Retinal pigment epithelial cell (primary cell): ENCODE measurements around the gene PFN3.

Experiments used
- DNase-seq: peaks from one replicate; pipeline ENCODE4 v3.0.0-alpha.2; 2010; ENCODE audit warnings: low read depth
- H3K4me3 ChIP-seq: 2 replicates; pipeline ENCODE4 v1.5.1; 2011; ENCODE audit warnings: mild to moderate bottlenecking, low read length, control low read depth, moderate library complexity
- TF ChIP-seq, protein P1 (sequence below): conservative IDR thresholded peaks from 2 replicates; pipeline ENCODE4 v1.5.1; 2011; ENCODE audit warnings: low read depth, low read length, control low read depth, inconsistent platforms

PFN3 gene

DNA sequence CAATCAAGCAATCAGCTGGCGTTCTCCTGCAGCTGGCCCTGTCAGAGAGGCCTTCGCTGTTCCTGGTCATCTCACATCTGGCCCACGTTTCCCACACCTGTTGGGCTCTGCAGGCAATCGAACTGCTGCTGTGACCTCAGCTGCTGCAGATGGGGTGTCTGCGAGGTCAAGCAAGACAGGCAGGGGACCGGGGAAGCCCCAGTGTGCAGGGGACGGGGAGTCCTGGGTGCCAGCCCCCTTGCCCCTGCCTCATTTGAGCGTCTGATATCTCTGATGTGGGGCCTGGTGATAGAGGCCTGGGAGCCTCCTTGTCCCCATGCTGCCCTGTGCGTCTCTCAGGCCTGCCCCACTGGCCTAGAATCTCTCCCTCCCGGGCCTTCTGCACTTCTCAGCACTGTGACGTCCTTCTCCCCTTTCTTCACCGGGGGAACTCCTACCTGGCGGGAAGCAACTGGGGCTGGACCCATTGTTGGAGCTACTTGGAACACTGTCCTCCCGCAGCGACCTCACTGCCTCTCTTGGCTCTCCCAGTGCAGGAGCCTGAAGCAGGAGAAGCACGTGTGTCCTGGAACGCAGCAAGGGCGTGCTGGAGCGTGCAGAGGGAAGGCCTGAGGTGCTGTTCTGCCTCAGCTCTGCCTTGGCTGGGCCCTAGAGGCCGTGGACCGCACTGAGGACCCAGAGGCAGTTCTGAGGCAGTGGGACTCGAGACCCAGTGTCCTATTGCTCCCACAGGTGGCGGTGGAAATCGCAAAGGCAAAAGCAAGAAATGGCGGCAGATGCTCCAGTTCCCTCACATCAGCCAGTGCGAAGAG is 29.9 kb upstream of the PFN3 start:
- TF ChIP-seq, protein P1, sequence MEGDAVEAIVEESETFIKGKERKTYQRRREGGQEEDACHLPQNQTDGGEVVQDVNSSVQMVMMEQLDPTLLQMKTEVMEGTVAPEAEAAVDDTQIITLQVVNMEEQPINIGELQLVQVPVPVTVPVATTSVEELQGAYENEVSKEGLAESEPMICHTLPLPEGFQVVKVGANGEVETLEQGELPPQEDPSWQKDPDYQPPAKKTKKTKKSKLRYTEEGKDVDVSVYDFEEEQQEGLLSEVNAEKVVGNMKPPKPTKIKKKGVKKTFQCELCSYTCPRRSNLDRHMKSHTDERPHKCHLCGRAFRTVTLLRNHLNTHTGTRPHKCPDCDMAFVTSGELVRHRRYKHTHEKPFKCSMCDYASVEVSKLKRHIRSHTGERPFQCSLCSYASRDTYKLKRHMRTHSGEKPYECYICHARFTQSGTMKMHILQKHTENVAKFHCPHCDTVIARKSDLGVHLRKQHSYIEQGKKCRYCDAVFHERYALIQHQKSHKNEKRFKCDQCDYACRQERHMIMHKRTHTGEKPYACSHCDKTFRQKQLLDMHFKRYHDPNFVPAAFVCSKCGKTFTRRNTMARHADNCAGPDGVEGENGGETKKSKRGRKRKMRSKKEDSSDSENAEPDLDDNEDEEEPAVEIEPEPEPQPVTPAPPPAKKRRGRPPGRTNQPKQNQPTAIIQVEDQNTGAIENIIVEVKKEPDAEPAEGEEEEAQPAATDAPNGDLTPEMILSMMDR = no peak
- DNase-seq = no peak
- H3K4me3 ChIP-seq = no peak overlapping the region

DNA sequence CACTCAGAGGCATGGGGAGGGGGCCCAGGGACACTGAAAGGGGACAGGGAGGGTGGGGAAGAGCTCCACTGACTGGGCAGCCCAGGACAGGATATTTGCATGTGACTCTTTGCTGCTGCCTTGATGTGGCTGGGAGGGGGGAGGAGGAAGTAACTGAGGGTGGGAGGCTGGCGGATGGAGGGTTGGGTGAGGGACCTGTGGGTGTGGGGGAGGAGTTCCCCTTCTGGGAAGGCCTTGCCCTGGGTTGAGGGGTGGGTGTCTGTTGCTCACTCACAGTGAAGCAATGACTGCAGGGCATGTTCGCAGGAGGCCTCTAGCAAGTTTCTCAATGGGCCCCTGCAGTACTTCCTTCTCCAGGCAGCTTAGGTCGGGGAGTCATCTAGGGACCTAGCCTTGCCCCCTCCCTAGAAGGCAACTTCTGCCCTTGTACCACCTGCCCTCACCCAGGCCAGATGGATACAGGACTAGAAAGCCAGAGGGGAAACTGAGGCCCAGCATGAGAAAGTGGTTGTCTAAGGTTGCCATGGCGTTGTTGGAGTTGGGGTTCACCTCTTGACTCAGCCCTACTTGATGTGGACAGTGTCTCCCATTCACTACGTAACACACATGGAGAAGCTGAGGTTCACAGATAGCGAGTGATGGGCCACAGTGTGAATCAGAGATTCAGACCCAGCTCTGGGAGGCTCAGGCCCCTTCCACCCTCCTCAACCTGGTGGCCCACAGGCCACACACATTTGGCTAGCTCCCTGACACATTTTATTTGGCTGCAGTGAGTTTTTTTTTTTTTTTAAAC is 29.0 kb upstream of the PFN3 start:
- H3K4me3 ChIP-seq = no peak overlapping the region
- no peak for DNase-seq
- TF ChIP-seq, protein P1 = no peak

DNA sequence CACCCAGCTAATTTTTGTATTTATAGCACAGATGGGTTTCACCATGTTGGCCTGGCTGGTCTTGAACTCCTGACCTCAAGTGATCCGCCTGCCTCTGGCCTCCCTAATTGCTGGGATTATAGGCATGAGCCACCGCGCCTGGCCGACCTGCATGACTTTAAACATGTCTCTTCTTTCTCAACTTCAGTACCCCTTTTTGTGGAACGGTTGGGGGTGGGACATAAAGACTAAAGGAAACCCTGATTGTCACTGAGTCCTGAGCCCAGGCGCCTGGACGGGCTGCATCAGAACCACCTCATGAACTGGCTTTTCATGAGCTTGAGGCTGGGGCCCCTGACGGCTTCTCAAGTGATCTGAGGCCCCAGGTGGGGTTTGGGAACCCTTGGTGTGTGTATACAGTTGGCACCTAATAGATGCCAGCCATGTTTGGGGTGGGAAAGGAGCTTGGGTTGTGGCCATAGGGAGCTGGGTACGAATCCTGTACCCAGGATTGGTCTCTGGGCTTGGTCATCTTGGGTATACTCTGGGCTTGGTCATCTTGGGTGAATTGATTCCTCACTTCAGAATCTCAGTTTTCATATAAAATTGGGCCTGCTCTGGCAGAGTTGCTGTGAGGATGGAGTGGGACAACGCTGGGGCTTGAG is 28.2 kb upstream of the PFN3 start:
- no peak for DNase-seq
- TF ChIP-seq, protein P1 = no peak
- no peak overlapping the region for H3K4me3 ChIP-seq

DNA sequence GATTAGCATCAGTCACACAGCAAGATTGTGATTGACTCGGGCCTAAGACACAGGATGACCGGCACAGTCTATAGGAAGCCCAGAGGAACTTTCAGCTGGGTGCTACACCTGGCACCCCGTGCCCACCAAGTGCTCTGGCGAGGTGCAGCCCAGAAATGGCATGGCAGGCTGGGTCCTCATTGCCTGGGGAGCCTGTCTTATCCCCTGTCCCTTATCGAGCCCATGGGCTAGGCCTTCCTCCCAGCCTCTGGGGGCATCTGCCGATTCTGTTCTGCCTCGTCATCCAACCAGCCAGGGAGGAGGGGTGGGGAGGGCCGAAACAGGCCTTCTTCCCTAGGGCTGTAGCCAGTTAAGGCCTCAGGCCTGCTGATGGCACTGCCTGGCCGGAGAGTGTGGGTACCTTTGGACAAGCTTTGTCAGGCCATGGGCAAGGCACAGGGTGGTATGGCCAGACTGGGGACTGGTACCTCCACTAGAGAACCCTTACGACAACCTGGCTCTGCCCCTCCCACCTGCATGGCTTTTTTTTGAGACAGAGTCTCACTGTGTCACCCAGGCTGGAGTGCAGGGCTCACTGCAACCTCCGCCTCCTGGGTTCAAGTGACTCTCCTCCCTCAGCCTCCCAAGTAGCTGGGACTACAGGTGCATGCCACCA is 27.6 kb upstream of the PFN3 start:
- H3K4me3 ChIP-seq = no peak overlapping the region
- TF ChIP-seq, protein P1 = no peak
- no peak for DNase-seq

DNA sequence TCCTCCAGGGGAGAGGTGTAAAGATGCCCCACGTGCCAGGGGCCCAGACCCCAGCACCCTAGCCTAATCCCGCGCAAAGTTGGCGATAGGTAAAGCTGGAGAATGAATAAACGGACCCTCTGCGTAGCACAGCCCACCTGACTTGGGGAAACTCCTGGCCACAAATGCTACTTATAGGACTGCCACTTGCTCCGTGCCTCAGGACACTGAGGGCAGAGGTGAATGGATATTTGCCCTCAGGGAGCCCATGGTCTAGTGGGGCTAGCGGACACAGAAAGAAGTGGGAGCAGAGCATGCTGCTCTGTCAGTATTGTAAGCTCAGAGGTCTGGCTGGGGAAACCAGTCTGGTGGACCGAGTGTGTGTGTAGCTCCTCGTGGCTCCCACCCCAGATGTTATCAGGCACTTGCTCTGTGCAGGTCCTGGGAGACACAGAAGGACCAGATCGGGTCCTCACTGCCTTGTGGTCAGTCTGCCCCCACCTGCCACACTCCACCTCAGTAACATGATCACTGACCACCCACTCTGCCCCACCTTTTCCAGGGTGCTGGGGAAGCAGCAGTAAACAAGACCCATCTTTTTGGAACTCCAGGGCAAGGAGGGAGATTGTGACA is 26.9 kb upstream of the PFN3 start:
- peak overlapping the region; percentile 69 for H3K4me3 ChIP-seq
- TF ChIP-seq, protein P1 = no peak
- no peak for DNase-seq

DNA sequence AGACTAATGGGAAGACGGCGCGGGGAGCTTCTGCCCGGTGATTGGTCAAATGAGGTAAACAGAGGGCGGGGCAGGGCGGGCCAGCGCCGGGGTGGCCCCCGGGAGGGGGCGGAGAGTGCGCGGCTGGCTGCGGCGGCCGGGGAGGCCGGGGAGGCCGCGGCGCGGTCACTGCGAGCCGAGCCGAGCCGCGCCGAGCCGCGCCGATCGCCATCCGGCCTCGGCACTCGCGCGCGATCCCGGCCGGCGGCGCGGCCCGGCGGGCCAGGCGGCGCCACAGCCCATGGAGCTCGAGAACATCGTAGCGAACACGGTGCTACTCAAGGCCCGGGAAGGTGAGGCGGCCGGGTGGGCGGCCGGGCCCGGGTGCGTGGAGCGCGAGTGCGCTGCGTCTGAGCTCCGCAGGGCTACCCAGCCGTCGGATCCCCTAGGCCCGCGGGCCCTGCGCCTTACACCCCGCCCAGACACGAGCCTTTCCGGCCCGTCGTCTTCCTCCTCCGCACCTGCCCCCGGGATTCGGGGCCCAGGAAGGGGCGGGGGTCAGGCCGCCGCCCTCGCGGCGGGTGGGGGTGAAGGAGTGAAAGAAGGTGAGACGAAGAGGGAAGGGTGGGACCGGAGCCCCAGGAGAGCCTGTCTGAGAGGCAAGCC is 26.2 kb upstream of the PFN3 start, which contains the start of gene GRK6:
Gene GRK6, plus strand, starts transcription at position 111 of the 645 bp plus-strand sequence. Its CDS starts 170 bp downstream, at position 281.
- TF ChIP-seq, protein P1 = no peak
- DNase-seq = no peak
- peak within 1 kb of the TSS; percentile 69 for H3K4me3 ChIP-seq
